Left lung (tissue), 10 donors: ENCODE measurements around the gene ZNF771. TPM values are rescaled to one million over a fixed set of nuclear protein-coding genes. Genes with fewer than 3 reads are reported as not detected.

Source experiments
- ATAC-seq: fragments of 200-7000 bp; cut with Tn5 transposase; one replicate; pipeline ENCODE4 v1.9.1; 2020; ENCODE audit warnings: moderate library complexity
- DNase-seq, 4 donors: peaks; one replicate each; pipeline ENCODE4 v3.0.0-alpha.2; 2013 to 2020
- H3K27ac ChIP-seq, 2 donors: fragments of 200-600 bp; sonication (generic) in 1 of 2; one replicate each; pipeline versions ENCODE4 v1.5.0 to v1.8.0; 2020 to 2021
- H3K27me3 ChIP-seq, 2 donors: fragments of 200-600 bp; sonication (generic) in 1 of 2; one replicate each; pipeline versions ENCODE4 v1.5.0 to v1.8.0; 2020 to 2021
- H3K36me3 ChIP-seq, 2 donors: fragments of 200-600 bp; sonication (generic) in 1 of 2; one replicate each; pipeline versions ENCODE4 v1.5.0 to v1.8.0; 2020 to 2021
- H3K4me1 ChIP-seq, 2 donors: fragments of 200-600 bp; one replicate each; pipeline ENCODE4 v1.8.0; 2021
- H3K4me3 ChIP-seq, 2 donors: fragments of 200-600 bp; sonication (generic) in 1 of 2; one replicate each; pipeline versions ENCODE4 v1.5.0 to v1.8.0; 2020 to 2021; ENCODE audit warnings: mild to moderate bottlenecking in 1 of 2
- H3K9me3 ChIP-seq, 2 donors: fragments of 200-600 bp; sonication (generic) in 1 of 2; one replicate each; pipeline versions ENCODE4 v1.5.0 to v1.8.0; 2020 to 2021
- CTCF ChIP-seq, 2 donors: fragments of 200-600 bp; sonication (generic) in 1 of 2; IDR thresholded peaks; one replicate each; pipeline versions ENCODE4 v1.5.0 to v1.8.0; 2021; ENCODE audit warnings: antibody characterized with exemption in 2 of 2
- intact Hi-C, 2 donors: fragments of 100-400 bp; cut with DNase I; formaldehyde crosslinking; loops; one replicate each; pipeline versions ENCODE4 v1.11.2 to v1.14.2; 2022
- polyA plus RNA-seq, 6 donors: library from polyadenylated mRNA; unstranded; fragments of 120-200 nt; gene quantifications; one replicate each; pipeline ENCODE4 v1.2.1, GENCODE V29; 2013; ENCODE audit not compliant: insufficient read length in 6 of 6
- total RNA-seq, 2 donors: library from RNA; stranded (reverse); fragmentation: NEBNext Ultra II Directional; extraction: Animal tissue kit (Norgen Biotek cat#: 25700); gene quantifications; one replicate each; pipeline ENCODE4 v1.2.1, GENCODE V29; 2021
- donor health status: DM: no; HTN: yes; CAD: no.
- donor health status: DM: no; HTN: no; CAD: no.

The ZNF771 gene
- total and polyA plus RNA-seq, 8 donors, result 4.0 to 8.5 (median 5.8) TPM

- H3K27ac ChIP-seq, result no peak overlapping the region
- intact Hi-C loops, result no loop called here
- H3K27me3 ChIP-seq, result no peaks in the 10 kb centered on the region
Measured at GRCh38 chr16:30434852-30435251, 27.4 kb downstream of the ZNF771 start.

GRCh38 chr16:30437511-30438046 is 30.2 kb downstream of the ZNF771 start:
- peak; percentile 93 for ATAC-seq
- intact Hi-C loops, result no loop called here
- H3K4me1 ChIP-seq, result peaks cover 0 to under 1% of the 10 kb centered on the region in 2 donors
- no peaks in the 10 kb centered on the region for H3K36me3 ChIP-seq
- H3K27ac ChIP-seq, result no peak overlapping the region
- H3K9me3 ChIP-seq, result no peaks in the 10 kb centered on the region
- DNase-seq, result peak in 2 of 4 donors; percentile 30 to 49
- no peak overlapping the region for H3K4me3 ChIP-seq
- no peaks in the 10 kb centered on the region for H3K27me3 ChIP-seq
- TF ChIP-seq CTCF (IDR thresholded peaks at IDR 0.05), result no peak

More at GRCh38 chr16:30434852-30435251, 27.4 kb downstream of the ZNF771 start:
- Histone ChIP-seq H3K4me1 (peaks cover 0 to 8% of the 10 kb centered on the region in 2 donors), H3K4me3 (no peak overlapping the region), H3K36me3 (no peaks in the 10 kb centered on the region), H3K9me3 (no peaks in the 10 kb centered on the region)
- no peak for TF ChIP-seq CTCF (IDR thresholded peaks at IDR 0.05)
- no peak for DNase-seq
- ATAC-seq, result no peak

- peaks cover 0 to 12% of the 10 kb centered on the region in 2 donors for H3K36me3 ChIP-seq
- ATAC-seq (no peak), DNase-seq (no peak)
- no peak overlapping the region for H3K27ac ChIP-seq
- no peaks in the 10 kb centered on the region for H3K9me3 ChIP-seq
- no peak for TF ChIP-seq CTCF (IDR thresholded peaks at IDR 0.05)
- no peaks in the 10 kb centered on the region for H3K27me3 ChIP-seq
- intact Hi-C loops, result no loop called here
- peaks cover 0 to 13% of the 10 kb centered on the region in 2 donors for H3K4me1 ChIP-seq
- H3K4me3 ChIP-seq, result no peak overlapping the region
Measured at GRCh38 chr16:30438835-30439234, 31.4 kb downstream of the ZNF771 start.

- Histone ChIP-seq H3K27ac (no peak overlapping the region), H3K27me3 (no peaks in the 10 kb centered on the region), H3K9me3 (no peaks in the 10 kb centered on the region), H3K4me1 (peaks cover 6 to 23% of the 10 kb centered on the region in 2 donors), H3K36me3 (peaks cover 0 to 13% of the 10 kb centered on the region in 2 donors), H3K4me3 (no peak overlapping the region)
- DNase-seq (no peak), ATAC-seq (no peak)
- intact Hi-C loops, result no loop called here
- TF ChIP-seq CTCF (IDR thresholded peaks at IDR 0.05), result no peak
Measured at GRCh38 chr16:30439720-30440348, 32.4 kb downstream of the ZNF771 start.

- no peak for DNase-seq
Measured at GRCh38 chr16:30443631-30444030, 36.2 kb downstream of the ZNF771 start.

More at GRCh38 chr16:30443631-30444030, 36.2 kb downstream of the ZNF771 start:
- Histone ChIP-seq H3K9me3 (no peaks in the 10 kb centered on the region), H3K4me3 (peak overlapping the region in 1 of 2 donors; percentile 84), H3K27ac (no peak overlapping the region), H3K36me3 (peaks cover 0 to 13% of the 10 kb centered on the region in 2 donors), H3K27me3 (no peaks in the 10 kb centered on the region), H3K4me1 (peaks cover 7 to 30% of the 10 kb centered on the region in 2 donors)
- no peak for TF ChIP-seq CTCF (IDR thresholded peaks at IDR 0.05)
- ATAC-seq, result no peak
- intact Hi-C loops, result no loop called here
